Stimulated activated CD4-positive, alpha-beta T cell treated with anti-CD3 and anti-CD28 coated beads, Interleukin-15, amount 100 ng/mL, for 1 hour (primary cell): ENCODE results near the gene PDHX.

Experiments
- DNase-seq, 2 donors: peaks; one replicate each; pipeline ENCODE4 v3.0.0-alpha.2; 2020; ENCODE audit warnings: low read depth in 1 of 2, low spot score in 1 of 2

PDHX gene

DNA sequence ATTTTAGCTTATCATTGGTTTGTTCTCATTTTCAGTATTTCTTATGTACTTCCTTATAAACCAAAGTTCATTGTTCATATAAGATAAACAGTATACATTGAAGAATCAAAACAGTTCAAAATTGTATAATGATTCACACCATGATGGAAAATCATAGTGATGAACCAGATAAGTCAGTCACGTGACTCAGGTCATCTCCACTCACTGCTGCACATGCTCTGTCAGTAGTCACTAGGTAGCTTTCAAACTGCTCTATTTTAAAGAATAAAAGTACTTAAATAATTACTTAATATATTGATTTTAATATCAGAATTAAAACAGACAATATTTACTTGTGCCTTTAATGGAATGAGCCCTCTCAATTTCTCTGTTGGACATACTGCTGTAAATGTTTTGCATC, 37.5 kb downstream of the PDHX start:
- DNase-seq: no peak

DNA sequence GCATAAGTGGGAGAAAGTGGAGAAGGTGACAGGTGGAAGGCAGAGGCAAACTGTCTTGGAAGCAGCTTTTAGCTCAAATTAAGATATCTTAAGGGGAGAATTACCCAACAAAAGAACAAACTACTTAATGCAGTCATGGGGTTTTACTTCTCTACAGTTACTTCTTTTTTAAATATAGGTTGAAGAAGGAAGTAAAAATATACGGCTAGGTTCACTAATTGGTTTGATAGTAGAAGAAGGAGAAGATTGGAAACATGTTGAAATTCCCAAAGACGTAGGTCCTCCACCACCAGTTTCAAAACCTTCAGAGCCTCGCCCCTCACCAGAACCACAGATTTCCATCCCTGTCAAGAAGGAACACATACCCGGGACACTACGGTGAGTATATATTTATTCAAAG, 40.8 kb downstream of the PDHX start:
- no peak for DNase-seq

DNA sequence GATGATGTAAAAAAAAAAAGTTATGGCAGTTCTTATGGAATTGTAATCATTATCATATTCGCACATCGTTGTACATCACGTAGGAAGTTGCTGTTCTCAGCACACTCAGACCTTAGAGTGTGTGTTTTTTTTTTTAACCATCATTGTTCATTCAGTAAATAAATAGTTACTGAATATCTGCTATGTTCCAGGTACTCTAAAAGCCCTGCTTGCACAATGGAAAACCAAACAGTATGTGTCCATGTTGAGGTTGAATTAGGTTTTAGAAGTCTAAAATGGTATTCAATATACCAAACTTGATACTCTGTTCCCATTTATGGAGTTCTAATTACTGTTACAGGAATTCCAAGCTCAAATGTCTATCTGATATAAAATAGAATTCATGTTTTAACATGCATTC, 41.2 kb downstream of the PDHX start:
- no peak for DNase-seq

GRCh38 chr11:34959770-34960169, 43.4 kb downstream of the PDHX start:
- no peak for DNase-seq

DNA sequence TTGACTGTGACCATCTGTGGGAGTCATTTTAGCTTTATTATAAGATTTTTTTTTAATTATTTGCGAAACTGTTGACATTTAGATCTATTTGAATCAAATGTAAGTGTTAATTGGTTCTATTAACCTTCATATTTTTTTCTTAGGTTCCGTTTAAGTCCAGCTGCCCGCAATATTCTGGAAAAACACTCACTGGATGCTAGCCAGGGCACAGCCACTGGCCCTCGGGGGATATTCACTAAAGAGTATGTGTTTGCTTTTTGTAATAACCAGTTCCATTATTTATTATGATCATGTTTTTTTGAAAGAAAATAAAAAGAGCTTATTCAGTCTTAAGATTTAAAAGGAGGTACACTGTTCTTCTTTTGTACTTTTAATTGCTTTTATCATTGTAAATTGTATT, 43.9 kb downstream of the PDHX start:
- no peak for DNase-seq

DNA sequence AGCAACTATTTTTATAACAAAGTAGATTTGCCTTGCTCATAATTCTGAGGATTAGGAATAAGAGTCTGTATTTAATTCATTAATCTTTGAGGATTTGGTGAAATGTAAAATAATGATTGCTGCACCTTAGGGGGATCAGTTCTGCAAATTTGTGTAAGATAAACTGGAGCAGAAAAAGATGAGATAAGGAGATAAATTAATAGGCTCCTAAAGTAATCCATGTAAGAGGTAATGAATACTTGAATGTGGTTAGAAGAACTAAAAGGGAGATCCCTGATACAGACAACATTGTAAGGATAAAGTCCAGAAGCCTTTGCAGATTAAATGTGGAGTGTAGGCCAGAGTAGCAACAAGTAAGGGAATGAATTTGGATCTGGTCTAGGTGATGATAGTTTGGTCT, 45.6 kb downstream of the PDHX start:
- DNase-seq: no peak

DNA sequence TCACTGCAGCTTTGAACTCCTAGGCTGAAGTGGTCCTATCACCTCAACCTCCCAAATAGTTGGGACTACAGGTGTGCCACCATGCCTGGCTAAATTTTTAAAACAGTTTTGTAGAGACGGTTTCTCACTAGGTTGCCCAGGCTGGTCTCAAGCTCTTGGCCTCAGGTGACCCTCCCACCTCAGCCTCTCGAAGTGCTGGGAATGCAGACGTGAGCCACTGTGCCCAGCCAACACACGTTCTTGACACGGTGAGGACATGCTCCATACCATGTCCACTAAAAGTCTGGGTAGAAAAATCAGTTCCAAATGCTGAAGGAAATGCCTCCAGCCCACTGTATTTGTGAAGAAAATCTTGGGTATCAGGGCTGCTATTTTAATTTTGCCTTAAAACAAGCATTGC, 46.9 kb downstream of the PDHX start:
- DNase-seq: no peak

DNA sequence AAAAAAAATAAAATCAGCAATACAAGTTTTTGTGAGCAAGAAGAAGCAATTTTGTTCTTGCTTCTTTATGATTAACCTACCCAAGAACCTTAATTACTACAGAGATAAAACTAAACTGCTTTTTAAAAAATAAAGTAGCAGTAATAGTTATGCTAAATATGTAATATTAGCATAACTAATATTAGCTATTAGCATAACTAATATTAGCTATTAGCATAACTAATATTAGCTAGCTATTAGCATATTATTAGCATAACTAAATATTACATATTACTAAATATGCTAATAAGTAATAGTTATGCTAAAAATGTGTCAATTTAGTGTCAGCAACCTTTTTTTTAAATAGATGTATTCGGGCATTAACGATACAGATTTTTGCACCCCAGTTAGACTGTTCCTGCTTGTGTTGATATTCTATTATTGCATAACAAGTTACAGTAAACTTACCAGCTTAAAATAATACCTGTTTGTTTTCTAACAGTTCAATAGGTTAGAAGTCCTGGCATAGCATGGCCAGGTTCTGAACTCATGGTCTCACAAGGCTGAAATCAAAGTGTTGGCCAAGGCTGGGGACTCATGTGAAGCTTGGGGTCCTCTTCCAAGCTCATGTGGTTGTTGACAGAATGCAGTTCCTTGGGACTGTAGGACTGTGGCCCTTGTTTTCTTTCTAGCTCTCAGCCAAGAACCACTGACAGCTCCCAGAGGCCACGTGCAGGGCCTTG, 48.4 kb downstream of the PDHX start:
- DNase-seq: no peak

DNA sequence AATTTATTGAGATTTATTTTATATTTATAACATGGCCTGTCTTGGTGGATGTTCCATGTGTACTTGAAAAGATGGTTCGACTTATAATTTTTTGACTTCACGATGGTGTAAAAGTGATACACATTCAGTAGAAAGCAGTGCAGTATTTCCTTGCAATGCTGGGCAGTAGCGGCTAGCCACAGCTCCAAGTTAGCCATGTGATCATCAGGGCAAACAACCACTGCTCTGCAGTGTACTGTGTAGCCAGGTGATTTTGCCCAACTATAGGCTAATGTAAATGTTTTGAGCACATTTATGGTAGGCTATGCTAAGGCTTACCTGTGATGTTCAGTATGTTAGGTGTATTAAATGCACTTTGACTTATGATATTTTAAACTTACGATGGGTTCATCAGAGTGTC, 52.4 kb downstream of the PDHX start:
- no peak for DNase-seq

DNA sequence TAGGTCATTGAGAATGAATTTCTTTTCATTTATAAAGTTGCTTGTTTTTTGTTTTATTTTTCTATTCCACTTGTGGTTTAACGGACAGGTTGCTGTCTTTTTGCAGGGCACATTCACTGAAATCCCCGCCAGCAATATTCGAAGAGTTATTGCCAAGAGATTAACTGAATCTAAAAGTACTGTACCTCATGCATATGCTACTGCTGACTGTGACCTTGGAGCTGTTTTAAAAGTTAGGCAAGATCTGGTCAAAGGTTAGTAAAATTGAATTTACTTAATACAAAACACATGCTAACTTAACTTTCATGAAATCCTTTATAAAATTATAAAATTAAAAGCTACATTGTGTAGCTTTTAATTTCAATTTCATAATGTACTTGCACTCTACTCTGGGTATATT, 53.6 kb downstream of the PDHX start:
- DNase-seq: no peak

DNA sequence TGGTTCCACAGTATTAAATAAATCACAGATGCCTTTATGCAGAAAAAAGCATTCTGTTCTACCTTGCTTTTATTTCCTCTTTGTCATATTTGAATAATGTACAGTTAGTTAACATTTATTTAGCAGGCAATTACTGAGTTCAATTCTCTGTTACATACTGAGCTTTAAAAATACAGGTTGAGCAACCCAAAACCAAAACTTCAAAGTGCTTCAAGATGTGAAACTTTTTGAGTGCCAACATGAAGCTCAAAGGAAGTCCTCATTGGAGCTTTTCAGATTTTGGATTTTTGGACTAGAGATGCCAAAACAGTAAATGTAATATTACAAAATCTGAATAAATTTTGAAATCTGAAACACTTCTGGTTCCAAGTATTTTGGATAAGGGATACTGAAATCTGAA, 54.1 kb downstream of the PDHX start:
- DNase-seq: no peak

- no peak for DNase-seq
These were observed 55.5 kb downstream of the PDHX start for GRCh38 chr11:34971928-34972327.

DNA sequence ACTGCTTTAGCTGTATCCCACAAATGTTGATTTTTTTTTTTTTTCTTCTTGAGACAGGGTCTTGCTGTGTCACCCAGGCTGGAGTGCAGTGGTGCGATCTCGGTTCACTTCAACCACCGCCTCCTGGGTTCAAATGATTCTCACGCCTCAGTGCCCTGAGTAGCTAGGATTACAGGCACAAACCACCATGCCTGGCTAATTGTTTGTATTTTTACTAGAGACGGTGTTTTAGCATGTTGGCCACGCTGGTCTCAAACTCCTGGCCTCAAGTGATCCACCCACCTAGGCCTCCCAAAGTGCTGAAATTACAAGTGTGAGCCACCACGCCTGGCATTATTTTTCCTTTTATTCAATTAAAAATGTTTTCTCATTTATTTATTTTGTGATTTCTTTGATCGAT, 55.9 kb downstream of the PDHX start:
- DNase-seq: no peak

DNA sequence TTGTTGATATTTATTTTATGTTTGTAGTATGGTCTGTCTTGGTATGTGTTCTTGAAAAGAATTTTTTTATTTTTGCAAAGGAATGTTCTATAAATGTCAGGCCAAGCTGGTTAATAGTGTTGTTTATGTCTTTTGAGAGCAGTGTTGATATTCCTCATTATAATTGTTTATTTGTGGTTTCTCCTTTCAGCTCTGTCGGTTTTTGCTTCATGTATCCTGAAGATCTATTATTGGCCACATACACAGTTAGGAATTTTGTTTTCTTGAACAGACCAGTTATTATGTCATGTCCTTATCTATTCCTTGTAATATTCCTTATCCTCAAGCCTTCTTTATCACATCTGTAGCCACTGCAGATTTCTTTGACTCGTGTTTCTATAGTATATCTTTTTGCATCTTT, 56.5 kb downstream of the PDHX start:
- DNase-seq: no peak

DNA sequence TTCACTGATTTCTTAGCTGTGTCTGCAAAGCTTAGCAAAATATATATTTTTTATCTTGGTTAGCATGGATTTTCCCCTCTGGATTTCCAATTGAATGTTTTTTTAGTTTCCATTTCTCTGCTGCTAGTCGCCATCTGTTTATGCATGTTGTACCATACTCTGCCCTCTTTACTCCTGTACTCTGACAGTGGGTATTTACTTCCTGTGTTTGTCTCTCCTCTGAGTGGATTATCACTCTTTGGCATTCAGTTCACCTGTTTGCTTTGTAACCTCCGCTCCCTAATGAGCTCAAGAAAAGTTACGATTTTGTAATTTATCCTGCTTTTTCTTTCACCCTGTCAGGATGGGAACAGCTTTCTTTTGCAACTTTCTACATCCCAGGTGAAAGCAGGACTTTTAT, 59.1 kb downstream of the PDHX start:
- DNase-seq: no peak

DNA sequence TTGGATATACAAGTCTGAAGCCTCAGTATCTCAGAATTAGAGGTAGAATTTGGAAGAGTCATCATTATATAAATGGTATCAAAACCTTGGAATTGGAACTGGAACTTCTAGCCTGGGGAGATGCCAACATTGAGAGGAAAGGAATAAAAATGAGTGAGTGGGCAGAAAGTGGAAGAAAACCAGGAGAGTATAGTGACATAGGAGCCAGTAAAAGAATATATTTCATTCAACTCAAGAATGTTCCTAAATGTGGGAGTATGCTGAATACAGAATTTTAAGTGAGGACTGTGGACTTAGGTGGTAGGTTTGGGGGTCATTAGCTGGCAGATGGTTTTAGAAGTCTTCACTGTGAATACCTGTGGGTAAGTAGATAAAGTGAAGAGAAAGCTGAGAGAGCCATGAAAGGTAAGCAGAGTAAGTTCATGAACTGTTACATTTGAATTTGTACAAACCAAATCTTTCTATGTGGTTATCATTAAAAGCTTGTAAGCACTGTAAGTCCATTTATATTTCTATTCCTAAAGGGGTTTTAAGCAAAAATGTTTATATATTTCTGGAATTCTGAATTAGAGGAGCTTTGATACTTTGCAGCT, 60.2 kb downstream of the PDHX start:
- no peak for DNase-seq

GRCh38 chr11:34977089-34977912, 60.9 kb downstream of the PDHX start:
- no peak for DNase-seq

DNA sequence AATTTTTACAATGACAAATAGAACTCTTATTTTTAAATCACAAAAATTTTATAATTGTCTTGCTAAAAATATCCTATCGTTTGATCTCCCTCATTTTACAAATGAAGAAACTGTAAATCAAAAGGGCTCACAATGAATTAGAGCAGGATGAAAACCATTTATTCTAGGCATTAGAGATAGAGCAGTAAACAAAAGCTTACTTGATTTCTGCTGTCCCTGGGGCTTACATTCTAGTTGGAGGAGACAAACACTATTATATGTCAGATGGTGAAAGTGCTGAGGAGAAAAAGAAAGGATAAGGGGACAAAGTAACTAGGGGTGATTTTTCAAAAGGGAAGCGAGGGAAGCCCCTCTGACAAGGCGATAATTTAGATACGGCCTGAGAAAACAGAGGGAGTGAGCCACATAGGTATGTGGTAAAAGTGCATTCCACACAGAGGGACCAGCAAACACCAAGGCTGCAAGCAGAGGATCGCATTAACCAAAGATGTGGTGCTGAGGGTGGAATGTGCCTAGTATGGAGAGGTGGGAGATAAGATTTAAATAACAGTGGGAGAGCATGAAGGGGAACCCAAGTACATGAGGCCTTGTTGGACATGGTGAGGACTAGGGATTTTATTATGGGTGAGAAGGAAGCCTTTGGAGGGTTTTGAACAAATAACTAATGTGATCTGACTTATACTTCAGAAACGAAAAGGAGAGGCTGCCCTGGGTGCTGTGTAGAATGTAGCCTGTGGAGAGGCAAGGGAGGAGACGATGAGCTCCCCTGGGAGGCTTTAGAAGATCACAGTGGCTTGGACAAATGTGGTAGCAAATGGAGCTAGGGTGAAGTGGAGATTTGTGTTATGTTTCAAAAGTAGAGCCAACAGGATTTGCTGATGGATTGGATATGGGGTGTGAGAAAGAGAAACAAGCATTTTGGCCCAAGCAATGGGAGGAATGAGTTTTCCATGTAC, 62.1 kb downstream of the PDHX start:
- DNase-seq: no peak

- no peak for DNase-seq
These were observed 68.1 kb downstream of the PDHX start for GRCh38 chr11:34984514-34984913.

GRCh38 chr11:34986883-34987520, 70.6 kb downstream of the PDHX start:
- DNase-seq: no peak

DNA sequence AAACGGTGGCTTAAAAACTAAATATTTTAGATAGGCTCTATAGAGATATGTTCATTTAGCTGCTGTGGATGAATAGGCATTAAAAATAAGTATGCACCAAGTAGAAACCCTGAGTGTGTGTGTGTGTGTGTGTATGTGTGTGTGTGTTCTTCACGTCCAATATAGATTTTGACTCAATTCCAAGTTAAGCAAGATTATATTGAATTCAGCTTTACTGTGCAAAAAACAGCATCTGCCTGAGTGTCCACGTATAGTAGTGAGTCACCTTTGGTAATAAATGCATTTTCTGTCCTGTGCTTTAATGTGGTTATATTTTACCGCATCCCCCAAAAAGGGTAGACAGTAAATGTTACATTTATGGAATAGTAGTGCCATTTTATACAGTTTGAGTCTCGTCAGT, 71.2 kb downstream of the PDHX start:
- no peak for DNase-seq
